GM21381 (cell line): ENCODE results near the gene IVNS1ABP.
"Not testable (repeated sequence)": the region's sequence is repeated elsewhere in the genome, so short reads cannot be mapped to it uniquely, and the experiment has no call there.

ENCODE experiments used
- ATAC-seq: cut with Tn5 transposase; IDR thresholded peaks from one replicate; pipeline ENCODE4 v1.9.1; 2021; ENCODE audit warnings: mild to moderate bottlenecking, moderate library complexity; ENCODE audit not compliant: unreplicated experiment

IVNS1ABP gene

GRCh38 chr1:185258676-185259075, 58.4 kb downstream of the IVNS1ABP start:
- no peak for ATAC-seq

GRCh38 chr1:185257950-185258208, 59.2 kb downstream of the IVNS1ABP start:
- ATAC-seq: no peak

- ATAC-seq: not testable (repeated sequence)
Observed at GRCh38 chr1:185257116-185257949, 59.7 kb downstream of the IVNS1ABP start.

- not testable (repeated sequence) for ATAC-seq
Observed at GRCh38 chr1:185255595-185255994, 61.4 kb downstream of the IVNS1ABP start.

- ATAC-seq: not testable (repeated sequence)
Observed at GRCh38 chr1:185252404-185252803, 64.6 kb downstream of the IVNS1ABP start.

- not testable (repeated sequence) for ATAC-seq
Observed at GRCh38 chr1:185251928-185252327, 65.1 kb downstream of the IVNS1ABP start.

GRCh38 chr1:185250063-185250462, 67.0 kb downstream of the IVNS1ABP start:
- ATAC-seq: no peak

- ATAC-seq: no peak
Observed at GRCh38 chr1:185249563-185249962, 67.5 kb downstream of the IVNS1ABP start.
